Transverse colon (tissue), 4 donors: ENCODE results near the gene SHLD1. TPM values are rescaled to one million over a fixed set of nuclear protein-coding genes. Genes with fewer than 3 reads are reported as not detected.

ENCODE experiments used
- DNase-seq: peaks from one replicate; pipeline ENCODE4 v3.0.0-alpha.2; 2019
- H3K27ac ChIP-seq, 4 donors: fragments of 200-600 bp; sonication (generic); 2 replicates each; pipeline ENCODE4 v1.5.1; 2016 to 2018; ENCODE audit warnings: inconsistent platforms in 4 of 4
- H3K27me3 ChIP-seq: fragments of 200-600 bp; sonication (generic); 2 replicates; pipeline ENCODE4 v1.5.1; 2017; ENCODE audit warnings: inconsistent platforms
- H3K36me3 ChIP-seq, 4 donors: fragments of 200-600 bp; sonication (generic); 2 replicates each; pipeline ENCODE4 v1.5.1; 2017 to 2019; ENCODE audit warnings: inconsistent platforms in 4 of 4
- H3K4me1 ChIP-seq, 4 donors: fragments of 200-600 bp; sonication (generic); 2 replicates each; pipeline ENCODE4 v1.5.1; 2017 to 2020; ENCODE audit warnings: inconsistent platforms in 4 of 4
- H3K4me3 ChIP-seq, 4 donors: fragments of 200-600 bp; sonication (generic); 1 replicate in 1 of 4; 2 replicates in 3 of 4; pipeline versions ENCODE4 v1.5.1 to v1.6.1; 2017 to 2019; ENCODE audit warnings: inconsistent platforms in 4 of 4
- H3K9me3 ChIP-seq, 2 donors: fragments of 200-600 bp; sonication (generic); 2 replicates each; pipeline ENCODE4 v1.5.1; 2017 to 2019; ENCODE audit warnings: inconsistent platforms in 2 of 2
- CTCF ChIP-seq, 5 experiments: fragments of 200-600 bp in 3 of 5; fragments of 450-650 bp in 2 of 5; sonication (generic) in 3 of 5; IDR thresholded peaks; 1 replicate in 2 of 5; 2 replicates in 3 of 5; pipeline ENCODE4 v1.5.1; 2016 to 2017; ENCODE audit warnings: antibody characterized with exemption in 5 of 5, inconsistent platforms in 3 of 5, mild to moderate bottlenecking in 2 of 5, moderate library complexity in 1 of 5
- EP300 ChIP-seq: sonication (generic); formaldehyde crosslinking; IDR thresholded peaks from one replicate; pipeline ENCODE4 v1.6.1; 2017; ENCODE audit warnings: antibody characterized with exemption, low read depth
- POLR2A ChIP-seq: fragments of 450-650 bp; IDR thresholded peaks from one replicate; pipeline ENCODE4 v1.6.1; 2016; ENCODE audit warnings: antibody characterized with exemption, mild to moderate bottlenecking, moderate library complexity
- POLR2AphosphoS5 ChIP-seq, 3 donors: sonication (generic); formaldehyde crosslinking; IDR thresholded peaks; one replicate each; pipeline ENCODE4 v1.6.1; 2016; ENCODE audit warnings: antibody characterized with exemption in 3 of 3
- WGBS, 2 donors: methylation state at CpG; one replicate each; pipeline ENCODE4 v1.1.5; 2018; ENCODE audit warnings: low coverage in 1 of 2; 5-methylcytosine and 5-hydroxymethylcytosine counted together
- in situ Hi-C, 4 donors: fragments of 200-750 bp; cut with MboI; loops; one replicate each; pipeline versions ENCODE4 v1.15.0 to v1.15.1; 2017; ENCODE audit warnings: low sequenced_read_pairs in 3 of 4, low pct_ligation_motif_present in 1 of 4, low pct_unique_long_range_greater_than_20kb in 1 of 4
- intact Hi-C: fragments of 100-400 bp; cut with DNase I; formaldehyde crosslinking; loops from one replicate; pipeline ENCODE4 v1.15.1; 2023; ENCODE audit warnings: low total_unique reads
- total RNA-seq, 4 donors: library from RNA; depleted of rRNA; stranded (reverse); fragments of >200 nt; gene quantifications; one replicate each; pipeline ENCODE4 v1.1.0, GENCODE V29; 2016

Gene SHLD1
- total RNA-seq, 4 donors from 2014 or later, result 3.0 to 43.8 (median 6.8) TPM; not detected in 1

- Histone ChIP-seq H3K27ac (no peak overlapping the region), H3K27me3 (no peaks in the 10 kb centered on the region), H3K36me3 (no peaks in the 10 kb centered on the region), H3K4me3 (no peak overlapping the region), H3K4me1 (peaks cover 8 to 26% (median 13%) of the 10 kb centered on the region in 4 donors), H3K9me3 (no peaks in the 10 kb centered on the region)
- in situ Hi-C loops (no loop called here), intact Hi-C loops (no loop called here)
- 73 to 100% methylated on average over 1 to 2 of the region's 2 CpGs for WGBS, 2 donors
- no peak for DNase-seq
- no peak for TF ChIP-seq POLR2A
- no peak for TF ChIP-seq CTCF (IDR thresholded peaks at IDR 0.05)
- no peak for TF ChIP-seq POLR2AphosphoS5 (IDR thresholded peaks at IDR 0.05)
- TF ChIP-seq EP300, result no peak
Measured at GRCh38 chr20:5741089-5741488, 9.1 kb upstream of the SHLD1 start.

GRCh38 chr20:5742041-5742440 is 8.2 kb upstream of the SHLD1 start:
- H3K27ac ChIP-seq, result no peak overlapping the region
- H3K4me1 ChIP-seq, result peaks cover 8 to 16% (median 11%) of the 10 kb centered on the region in 4 donors
- H3K36me3 ChIP-seq, result no peaks in the 10 kb centered on the region
- H3K9me3 ChIP-seq, result no peaks in the 10 kb centered on the region
- WGBS, 2 donors, result 80 to 100% methylated on average over 1 to 2 of the region's 2 CpGs
- no peak overlapping the region for H3K4me3 ChIP-seq
- no peak for DNase-seq
- intact Hi-C loops (no loop called here), in situ Hi-C loops (no loop called here)
- H3K27me3 ChIP-seq, result no peaks in the 10 kb centered on the region
- no peak for TF ChIP-seq POLR2A
- no peak for TF ChIP-seq POLR2AphosphoS5 (IDR thresholded peaks at IDR 0.05)
- TF ChIP-seq EP300, result no peak
- TF ChIP-seq CTCF (IDR thresholded peaks at IDR 0.05), result no peak

GRCh38 chr20:5745416-5746030 is 4.7 kb upstream of the SHLD1 start:
- in situ Hi-C loops, result no loop called here
- WGBS, 2 donors, result 74 to 81% methylated on average over 6 to 8 of the region's 8 CpGs

GRCh38 chr20:5746064-5746463 is 4.1 kb upstream of the SHLD1 start:
- WGBS, 2 donors, result 65 to 78% methylated on average over 1 of the region's 1 CpG
- TF ChIP-seq POLR2AphosphoS5 (IDR thresholded peaks at IDR 0.05) (no peak), POLR2A (no peak), CTCF (IDR thresholded peaks at IDR 0.05) (no peak), EP300 (no peak)
- Histone ChIP-seq H3K27ac (no peak overlapping the region), H3K4me3 (no peak overlapping the region), H3K27me3 (no peaks in the 10 kb centered on the region), H3K9me3 (no peaks in the 10 kb centered on the region), H3K4me1 (peaks cover 0 to 20% (median 3%) of the 10 kb centered on the region in 4 donors), H3K36me3 (no peaks in the 10 kb centered on the region)
- intact Hi-C loops, result no loop called here
- DNase-seq, result no peak
- in situ Hi-C loops, result no loop called here

More at GRCh38 chr20:5745416-5746030, 4.7 kb upstream of the SHLD1 start:
- Histone ChIP-seq H3K9me3 (no peaks in the 10 kb centered on the region), H3K27me3 (no peaks in the 10 kb centered on the region), H3K36me3 (no peaks in the 10 kb centered on the region), H3K4me3 (no peak overlapping the region), H3K4me1 (peaks cover 0 to 15% (median 1%) of the 10 kb centered on the region in 4 donors), H3K27ac (no peak overlapping the region)
- no peak for DNase-seq
- no peak for TF ChIP-seq CTCF (IDR thresholded peaks at IDR 0.05)
- no peak for TF ChIP-seq POLR2AphosphoS5 (IDR thresholded peaks at IDR 0.05)
- no peak for TF ChIP-seq POLR2A
- no peak for TF ChIP-seq EP300
- intact Hi-C loops, result no loop called here
